HepG2 (cell line): ENCODE measurements around the gene FGGY. TPM values are rescaled to one million over a fixed set of nuclear protein-coding genes. Genes with fewer than 3 reads are reported as not detected.

Experiments used
- DNMT1 ChIP-seq: sonication (generic); formaldehyde crosslinking; IDR thresholded peaks from 2 replicates; pipeline ENCODE4 v1.5.1; 2020; ENCODE audit warnings: mild to moderate bottlenecking, missing genetic modification reagents
- FOXM1 ChIP-seq: sonication (generic); formaldehyde crosslinking; IDR thresholded peaks from 2 replicates; pipeline ENCODE4 v1.5.0; 2020; ENCODE audit warnings: missing genetic modification reagents
- FOXP4 ChIP-seq: sonication (generic); formaldehyde crosslinking; IDR thresholded peaks from 2 replicates; pipeline ENCODE4 v1.4.0; 2020; ENCODE audit warnings: missing genetic modification reagents
- FUBP1 ChIP-seq: sonication (generic); formaldehyde crosslinking; IDR thresholded peaks from 2 replicates; pipeline ENCODE4 v1.5.1; 2020; ENCODE audit warnings: missing genetic modification reagents, mild to moderate bottlenecking, borderline replicate concordance
- GPBP1L1 ChIP-seq: sonication (generic); formaldehyde crosslinking; IDR thresholded peaks from 2 replicates; pipeline ENCODE4 v1.5.0; 2020; ENCODE audit warnings: mild to moderate bottlenecking, missing genetic modification reagents
- HNF1B ChIP-seq: sonication (generic); formaldehyde crosslinking; IDR thresholded peaks from 2 replicates; pipeline ENCODE4 v1.5.1; 2020; ENCODE audit warnings: mild to moderate bottlenecking, moderate library complexity, missing genetic modification reagents
- KLF9 ChIP-seq: IDR thresholded peaks from 2 replicates; pipeline ENCODE4 v1.6.1; 2016; ENCODE audit warnings: low read depth
- ZC3H13 ChIP-seq: sonication (generic); formaldehyde crosslinking; IDR thresholded peaks from 2 replicates; pipeline ENCODE4 v1.8.1; 2023; ENCODE audit warnings: mild to moderate bottlenecking, missing genetic modification reagents, moderate library complexity
- ZFP62 ChIP-seq: sonication (generic); formaldehyde crosslinking; IDR thresholded peaks from 2 replicates; pipeline ENCODE4 v1.4.0; 2020; ENCODE audit warnings: missing genetic modification reagents
- ZNF326 ChIP-seq: sonication (generic); formaldehyde crosslinking; IDR thresholded peaks from 2 replicates; pipeline ENCODE4 v1.4.0; 2020; ENCODE audit warnings: missing genetic modification reagents, borderline replicate concordance
- polyA plus RNA-seq, 8 experiments: library from polyadenylated mRNA; depleted of rRNA in 3 of 8; stranded (reverse) in 7 of 8; unstranded in 1 of 8; fragments of >200 nt; fragmentation: Illumina TruSeq in 4 of 8; extraction: Trizol in 4 of 8; gene quantifications; 2 replicates each; pipeline versions ENCODE4 v1.2.1 to v1.2.3, GENCODE V29; 2011 to 2016; ENCODE audit warnings: low read depth in 4 of 8, missing spikeins in 1 of 8, mixed read lengths in 1 of 8; ENCODE audit not compliant: insufficient read depth in 1 of 8
- total RNA-seq, 5 experiments: library from RNA; depleted of rRNA; stranded (reverse); fragments of >200 nt; fragmentation: Illumina TruSeq; extraction: Trizol; gene quantifications; 2 replicates each; pipeline ENCODE4 v1.2.3, GENCODE V29; 2016; ENCODE audit warnings: low read depth in 1 of 5
- TF ChIP-seq, protein P1 (sequence below): IDR thresholded peaks from 2 replicates; pipeline ENCODE4 v1.6.1; 2016; ENCODE audit warnings: missing biosample characterization, missing genetic modification reagents, low read depth
- TF ChIP-seq, protein P2 (sequence below): sonication (generic); formaldehyde crosslinking; IDR thresholded peaks from 2 replicates; pipeline ENCODE4 v1.4.0; 2020; ENCODE audit warnings: missing genetic modification reagents
- TF ChIP-seq, protein P3 (sequence below): sonication (generic); formaldehyde crosslinking; IDR thresholded peaks from 2 replicates; pipeline ENCODE4 v1.4.0; 2020; ENCODE audit warnings: mild to moderate bottlenecking, missing genetic modification reagents

FGGY gene
- total and polyA plus RNA-seq, 2 of the 13 experiments (the other 11 are each of a cell fraction or from before 2014, with no cell fraction given) = 15.7 to 27.5 TPM

DNA sequence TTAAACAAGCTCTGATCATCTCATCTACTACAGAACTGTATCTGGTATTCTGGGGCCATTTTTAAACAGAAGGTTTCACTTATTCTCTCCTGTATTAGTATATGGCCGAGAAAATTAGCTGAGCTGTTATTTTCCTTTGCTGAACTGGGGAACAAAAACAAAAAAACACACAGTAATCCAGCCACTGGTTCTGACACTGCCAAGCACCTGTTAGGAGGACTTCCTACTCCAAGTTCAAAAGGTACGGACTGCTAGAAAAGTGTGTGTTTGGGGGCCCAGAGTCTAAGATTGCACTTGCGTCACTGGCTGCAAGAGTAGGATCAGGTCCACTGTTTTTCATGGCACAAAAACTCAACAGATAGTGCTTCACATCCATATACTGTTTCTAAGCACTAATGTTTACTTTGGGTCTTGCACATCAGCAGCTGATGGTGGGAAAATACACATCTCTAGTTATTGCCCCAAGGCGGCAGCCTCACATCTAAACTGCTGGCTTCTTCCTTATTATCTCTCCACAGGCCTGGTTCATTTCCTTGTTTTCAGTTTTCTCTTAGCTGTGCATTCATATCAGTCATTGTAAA lies 226.1 kb downstream of the FGGY start (continued):
- TF ChIP-seq, protein P1, sequence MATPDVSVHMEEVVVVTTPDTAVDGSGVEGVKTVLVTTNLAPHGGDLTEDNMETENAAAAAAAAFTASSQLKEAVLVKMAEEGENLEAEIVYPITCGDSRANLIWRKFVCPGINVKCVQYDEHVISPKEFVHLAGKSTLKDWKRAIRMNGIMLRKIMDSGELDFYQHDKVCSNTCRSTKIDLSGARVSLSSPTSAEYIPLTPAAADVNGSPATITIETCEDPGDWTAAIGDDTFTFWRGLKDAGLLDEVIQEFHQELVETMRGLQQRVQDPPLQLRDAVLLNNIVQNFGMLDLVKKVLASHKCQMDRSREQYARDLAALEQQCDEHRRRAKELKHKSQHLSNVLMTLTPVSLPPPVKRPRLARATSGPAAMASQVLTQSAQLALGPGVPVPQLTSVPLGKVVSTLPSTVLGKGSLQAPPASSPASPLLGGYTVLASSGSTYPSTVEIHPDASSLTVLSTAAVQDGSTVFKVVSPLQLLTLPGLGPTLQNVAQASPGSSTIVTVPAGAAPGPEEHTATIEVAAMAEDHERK (CRISPR knock-in tag) = no peak
- TF ChIP-seq DNMT1 (CRISPR knock-in tag) (no peak), KLF9 (CRISPR knock-in tag) (no peak), FOXP4 (CRISPR knock-in tag) (peak; percentile 76), HNF1B (CRISPR knock-in tag) (no peak), FUBP1 (CRISPR knock-in tag) (no peak), ZNF326 (CRISPR knock-in tag) (no peak), GPBP1L1 (CRISPR knock-in tag) (no peak), FOXM1 (CRISPR knock-in tag) (no peak), ZFP62 (no peak), ZC3H13 (CRISPR knock-in tag) (no peak)
- TF ChIP-seq, protein P2, sequence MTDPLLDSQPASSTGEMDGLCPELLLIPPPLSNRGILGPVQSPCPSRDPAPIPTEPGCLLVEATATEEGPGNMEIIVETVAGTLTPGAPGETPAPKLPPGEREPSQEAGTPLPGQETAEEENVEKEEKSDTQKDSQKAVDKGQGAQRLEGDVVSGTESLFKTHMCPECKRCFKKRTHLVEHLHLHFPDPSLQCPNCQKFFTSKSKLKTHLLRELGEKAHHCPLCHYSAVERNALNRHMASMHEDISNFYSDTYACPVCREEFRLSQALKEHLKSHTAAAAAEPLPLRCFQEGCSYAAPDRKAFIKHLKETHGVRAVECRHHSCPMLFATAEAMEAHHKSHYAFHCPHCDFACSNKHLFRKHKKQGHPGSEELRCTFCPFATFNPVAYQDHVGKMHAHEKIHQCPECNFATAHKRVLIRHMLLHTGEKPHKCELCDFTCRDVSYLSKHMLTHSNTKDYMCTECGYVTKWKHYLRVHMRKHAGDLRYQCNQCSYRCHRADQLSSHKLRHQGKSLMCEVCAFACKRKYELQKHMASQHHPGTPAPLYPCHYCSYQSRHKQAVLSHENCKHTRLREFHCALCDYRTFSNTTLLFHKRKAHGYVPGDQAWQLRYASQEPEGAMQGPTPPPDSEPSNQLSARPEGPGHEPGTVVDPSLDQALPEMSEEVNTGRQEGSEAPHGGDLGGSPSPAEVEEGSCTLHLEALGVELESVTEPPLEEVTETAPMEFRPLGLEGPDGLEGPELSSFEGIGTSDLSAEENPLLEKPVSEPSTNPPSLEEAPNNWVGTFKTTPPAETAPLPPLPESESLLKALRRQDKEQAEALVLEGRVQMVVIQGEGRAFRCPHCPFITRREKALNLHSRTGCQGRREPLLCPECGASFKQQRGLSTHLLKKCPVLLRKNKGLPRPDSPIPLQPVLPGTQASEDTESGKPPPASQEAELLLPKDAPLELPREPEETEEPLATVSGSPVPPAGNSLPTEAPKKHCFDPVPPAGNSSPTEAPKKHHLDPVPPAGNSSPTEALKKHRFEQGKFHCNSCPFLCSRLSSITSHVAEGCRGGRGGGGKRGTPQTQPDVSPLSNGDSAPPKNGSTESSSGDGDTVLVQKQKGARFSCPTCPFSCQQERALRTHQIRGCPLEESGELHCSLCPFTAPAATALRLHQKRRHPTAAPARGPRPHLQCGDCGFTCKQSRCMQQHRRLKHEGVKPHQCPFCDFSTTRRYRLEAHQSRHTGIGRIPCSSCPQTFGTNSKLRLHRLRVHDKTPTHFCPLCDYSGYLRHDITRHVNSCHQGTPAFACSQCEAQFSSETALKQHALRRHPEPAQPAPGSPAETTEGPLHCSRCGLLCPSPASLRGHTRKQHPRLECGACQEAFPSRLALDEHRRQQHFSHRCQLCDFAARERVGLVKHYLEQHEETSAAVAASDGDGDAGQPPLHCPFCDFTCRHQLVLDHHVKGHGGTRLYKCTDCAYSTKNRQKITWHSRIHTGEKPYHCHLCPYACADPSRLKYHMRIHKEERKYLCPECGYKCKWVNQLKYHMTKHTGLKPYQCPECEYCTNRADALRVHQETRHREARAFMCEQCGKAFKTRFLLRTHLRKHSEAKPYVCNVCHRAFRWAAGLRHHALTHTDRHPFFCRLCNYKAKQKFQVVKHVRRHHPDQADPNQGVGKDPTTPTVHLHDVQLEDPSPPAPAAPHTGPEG (CRISPR knock-in tag) = no peak
- TF ChIP-seq, protein P3, sequence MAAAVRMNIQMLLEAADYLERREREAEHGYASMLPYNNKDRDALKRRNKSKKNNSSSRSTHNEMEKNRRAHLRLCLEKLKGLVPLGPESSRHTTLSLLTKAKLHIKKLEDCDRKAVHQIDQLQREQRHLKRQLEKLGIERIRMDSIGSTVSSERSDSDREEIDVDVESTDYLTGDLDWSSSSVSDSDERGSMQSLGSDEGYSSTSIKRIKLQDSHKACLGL (CRISPR knock-in tag) = no peak
